GM19468 (cell line): ENCODE measurements around the gene SCRT2.

Experiments used
- ATAC-seq: cut with Tn5 transposase; IDR thresholded peaks from one replicate; pipeline ENCODE4 v1.9.1; 2021; ENCODE audit warnings: mild to moderate bottlenecking, moderate library complexity, moderate number of reproducible peaks; ENCODE audit not compliant: unreplicated experiment; ENCODE audit errors: extremely low read depth

SCRT2 gene

DNA sequence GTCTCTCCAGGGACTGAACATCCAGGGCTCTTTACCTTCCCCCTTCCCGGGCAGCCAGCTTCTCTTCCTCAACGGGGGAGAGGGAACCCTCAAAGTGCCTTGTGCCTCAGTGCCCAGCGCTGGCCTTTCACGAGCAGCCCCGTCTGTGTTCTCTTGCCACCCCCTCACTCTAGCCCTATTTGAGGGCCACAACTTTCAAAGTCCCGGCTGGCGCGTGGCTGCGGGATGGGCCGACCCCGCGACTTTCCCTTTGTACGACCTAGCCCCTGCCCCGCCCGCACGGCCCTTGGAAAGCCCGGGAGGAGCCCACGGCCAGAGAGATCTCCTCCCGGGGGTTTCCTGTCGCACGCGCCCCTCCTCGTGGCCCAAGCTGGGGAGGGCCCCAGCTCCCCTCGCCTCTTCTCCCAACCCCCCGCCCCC is 559 bp downstream of the SCRT2 start:
- ATAC-seq: no peak

DNA sequence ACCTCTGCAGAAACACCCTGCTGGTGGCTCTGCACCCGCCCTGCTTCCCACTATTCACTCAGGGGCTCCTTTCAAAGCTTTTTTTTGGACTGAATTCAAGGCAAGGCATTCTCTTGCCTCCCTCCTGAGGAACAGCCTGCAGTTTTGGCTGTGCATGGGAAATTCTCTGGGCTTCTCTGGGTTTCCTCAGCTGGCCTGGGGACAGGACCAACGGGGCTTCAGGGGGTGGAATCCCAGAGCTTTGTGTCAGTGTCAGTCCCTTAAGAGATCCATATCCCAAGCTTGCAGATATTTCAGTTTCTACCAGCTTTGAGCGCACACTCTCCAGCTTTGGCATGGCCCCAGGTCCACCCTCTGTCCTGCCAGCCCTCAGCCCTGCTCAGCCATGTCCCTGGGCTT is 2.0 kb downstream of the SCRT2 start:
- no peak for ATAC-seq

DNA sequence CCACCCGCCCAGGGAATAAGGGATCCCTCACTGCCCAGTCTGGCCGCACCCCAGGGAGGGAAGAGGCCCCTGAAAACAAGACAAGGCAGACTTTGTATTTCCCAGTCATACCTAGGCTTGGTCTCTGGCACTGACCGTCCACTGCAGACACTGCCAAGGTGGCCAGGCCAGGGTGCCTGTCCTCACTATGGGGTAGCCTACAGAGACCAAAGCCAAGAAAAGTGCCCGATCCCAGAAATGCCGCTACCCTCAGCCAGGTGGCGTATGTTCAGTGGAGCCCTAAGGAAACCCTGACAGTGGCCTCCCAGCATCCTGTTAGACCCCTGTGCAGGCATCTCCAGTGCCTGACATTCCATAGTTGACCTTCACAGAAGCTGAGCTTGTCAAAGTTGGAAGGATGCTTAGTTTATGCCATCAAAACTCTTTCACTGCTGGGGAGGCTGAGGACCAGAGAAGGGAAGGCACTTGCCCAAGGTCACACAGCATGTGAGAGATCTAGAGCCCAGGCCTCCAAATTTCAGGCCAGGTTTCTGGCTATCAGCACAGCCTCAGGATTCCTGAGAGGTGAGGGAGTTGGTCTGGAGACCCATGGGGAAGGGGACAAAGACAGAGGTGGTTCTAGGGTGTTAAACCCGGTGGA is 2.5 kb downstream of the SCRT2 start:
- no peak for ATAC-seq

DNA sequence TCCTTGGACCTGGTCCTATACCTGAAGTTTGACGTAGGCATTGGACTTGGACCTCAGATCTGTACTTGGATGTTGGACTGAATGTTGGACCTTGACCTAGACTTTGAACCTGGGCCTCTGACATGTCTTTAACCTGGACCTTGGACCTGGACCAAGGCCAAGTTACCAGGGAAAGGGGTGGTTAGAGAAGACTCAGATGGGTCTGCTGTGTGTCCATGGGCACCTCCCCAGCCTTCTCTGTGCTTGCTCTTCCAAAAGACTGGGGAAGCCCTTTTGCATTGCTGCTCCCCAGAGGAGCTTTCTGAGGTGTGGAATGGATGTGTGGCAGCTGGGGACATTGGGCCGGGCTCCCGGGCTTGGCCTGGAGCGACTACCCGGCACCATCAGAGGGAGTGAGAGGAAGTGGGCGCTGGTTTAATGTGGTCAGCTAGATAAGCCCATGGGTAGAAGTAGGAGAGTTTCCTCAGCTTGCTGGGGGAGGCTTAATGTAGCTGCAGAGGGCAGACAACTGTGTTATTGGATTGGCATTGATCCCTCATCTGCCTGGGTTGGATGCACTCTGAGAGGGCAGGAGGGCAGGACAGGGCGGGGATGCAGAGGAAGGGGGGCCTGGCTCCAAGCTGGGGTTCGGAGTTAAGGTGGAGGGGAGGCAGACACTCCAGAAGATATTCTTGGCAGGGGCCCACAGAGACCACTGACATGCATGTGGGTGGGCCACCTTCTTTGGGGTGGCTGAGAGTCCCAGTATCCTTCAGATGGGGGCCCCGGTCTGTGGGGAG is 4.2 kb downstream of the SCRT2 start:
- no peak for ATAC-seq

DNA sequence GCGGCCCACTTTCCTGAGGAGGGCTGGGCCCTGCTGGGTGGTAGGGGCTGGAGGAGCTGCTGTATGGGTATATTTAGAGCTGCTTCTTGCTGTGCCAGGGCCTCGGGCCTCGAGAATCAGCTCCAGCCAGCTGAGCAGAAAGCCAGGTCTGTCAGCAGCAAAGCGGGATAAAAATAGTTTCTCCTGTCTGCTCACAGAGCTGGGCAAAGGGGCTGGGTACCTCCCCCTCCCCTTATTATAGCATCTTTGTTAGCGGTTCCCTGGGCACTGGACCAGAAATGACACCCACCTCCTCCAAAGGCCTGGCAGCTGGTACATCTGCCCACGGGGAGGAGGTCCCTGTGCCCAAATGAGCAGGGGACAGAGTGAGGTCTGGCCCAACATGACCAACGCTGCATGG is 6.0 kb downstream of the SCRT2 start:
- no peak for ATAC-seq

DNA sequence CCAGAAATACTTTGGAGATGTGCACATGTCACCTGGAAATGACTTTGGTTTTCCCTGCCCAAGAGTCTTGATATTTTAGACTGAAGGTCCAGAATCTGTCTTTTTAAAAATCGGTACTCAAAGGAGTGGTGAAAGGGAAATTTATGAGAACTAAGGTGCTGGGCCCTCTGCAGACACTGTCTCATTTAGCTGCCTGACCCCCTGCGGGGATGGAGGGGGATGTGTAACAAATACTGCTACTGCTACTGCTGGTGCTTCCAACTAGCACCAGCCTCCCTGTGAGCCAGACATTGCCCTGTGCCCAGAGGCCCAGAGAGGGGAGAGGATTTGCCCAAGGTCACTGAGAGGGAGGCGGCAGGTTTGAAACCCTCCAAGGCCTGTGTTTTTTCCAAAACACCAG is 7.0 kb downstream of the SCRT2 start:
- ATAC-seq: no peak

DNA sequence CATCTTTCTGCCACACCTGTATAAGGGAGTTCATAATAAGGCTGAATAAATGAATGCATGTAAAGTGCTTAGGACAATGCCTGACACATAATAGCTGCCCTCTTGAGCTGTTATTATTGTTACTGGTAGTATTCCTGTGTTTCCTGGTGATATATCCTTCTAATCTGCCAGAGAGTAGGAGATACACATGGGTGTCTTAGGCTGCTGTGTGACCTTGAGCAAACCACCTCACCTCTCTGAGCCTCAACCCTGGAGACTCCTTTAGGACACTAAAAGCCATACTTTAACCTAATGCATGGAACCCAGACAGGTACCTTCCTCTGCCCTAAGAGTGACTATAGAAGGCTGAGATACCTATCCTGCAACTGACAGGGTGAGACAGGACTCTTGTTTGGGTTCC is 7.6 kb downstream of the SCRT2 start:
- no peak for ATAC-seq

DNA sequence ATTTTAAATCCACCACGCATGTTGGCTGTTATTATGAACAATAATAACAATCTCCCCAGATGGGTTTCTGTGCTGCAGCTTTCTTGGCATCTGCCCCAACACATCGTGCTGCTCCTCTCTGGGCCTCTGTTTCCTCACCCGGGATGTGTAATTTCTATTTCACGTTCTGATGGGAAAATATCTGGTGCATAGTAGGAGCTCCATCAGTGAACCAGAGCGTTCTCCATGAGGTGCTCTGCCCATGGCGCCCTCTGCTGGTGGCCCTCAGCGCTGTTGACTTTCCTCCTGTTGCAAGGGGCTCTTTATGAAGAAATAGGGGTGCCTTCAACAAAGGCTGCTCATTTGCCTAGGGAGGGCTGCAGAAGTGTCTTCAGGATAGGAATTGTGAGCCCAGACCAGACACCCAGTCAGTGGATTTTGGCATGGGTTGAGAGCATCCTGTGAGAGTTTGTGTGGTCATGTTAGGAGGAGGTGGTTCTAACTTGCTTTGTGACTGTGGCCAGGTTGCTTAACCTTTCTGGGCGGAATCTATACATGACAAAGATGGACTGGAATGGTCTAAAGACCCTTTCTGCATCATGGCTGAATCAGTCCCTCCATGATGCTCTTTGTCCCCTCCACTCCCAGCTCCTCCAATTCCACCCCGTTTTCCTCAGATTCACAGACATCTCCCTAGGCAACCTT is 8.1 kb downstream of the SCRT2 start:
- no peak for ATAC-seq

DNA sequence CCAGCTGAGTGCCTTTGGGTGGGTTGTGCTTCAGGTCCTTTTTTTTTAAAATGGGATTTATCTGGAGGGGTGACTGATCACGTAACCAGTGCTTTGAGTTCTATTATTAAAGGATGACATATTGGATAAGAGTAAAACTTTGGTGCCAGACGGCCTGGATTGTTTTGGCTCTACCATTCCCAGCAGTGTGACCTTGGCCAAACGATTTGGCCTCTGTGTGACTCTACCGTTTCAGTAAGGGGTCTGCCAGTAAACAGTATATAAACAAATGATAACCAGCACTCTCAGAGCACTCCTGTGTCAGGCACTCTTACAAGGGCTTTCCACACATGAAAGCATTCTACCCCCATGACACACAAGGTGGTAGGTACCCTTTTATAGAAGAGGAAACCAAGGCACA is 8.7 kb downstream of the SCRT2 start:
- no peak for ATAC-seq

DNA sequence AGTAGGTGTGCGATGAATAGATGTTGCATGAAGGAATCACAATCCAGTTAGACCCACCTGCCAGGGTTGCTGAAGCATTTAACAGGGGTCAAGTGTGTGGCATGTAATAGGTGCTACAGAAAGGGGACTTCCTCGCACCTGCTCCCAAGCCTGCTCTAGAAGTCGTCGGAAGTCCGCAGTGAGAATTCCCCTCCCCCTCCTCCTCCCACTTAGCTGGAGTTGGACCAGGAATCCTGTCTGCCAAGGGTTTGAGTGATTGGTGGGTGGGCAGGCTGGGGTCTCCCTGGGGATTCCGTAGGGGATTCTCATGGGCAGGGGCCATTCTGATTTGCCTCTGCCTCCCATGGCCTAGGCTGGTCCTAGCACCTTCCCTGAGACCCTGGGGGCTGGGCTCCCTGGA is 10.3 kb downstream of the SCRT2 start:
- ATAC-seq: no peak

DNA sequence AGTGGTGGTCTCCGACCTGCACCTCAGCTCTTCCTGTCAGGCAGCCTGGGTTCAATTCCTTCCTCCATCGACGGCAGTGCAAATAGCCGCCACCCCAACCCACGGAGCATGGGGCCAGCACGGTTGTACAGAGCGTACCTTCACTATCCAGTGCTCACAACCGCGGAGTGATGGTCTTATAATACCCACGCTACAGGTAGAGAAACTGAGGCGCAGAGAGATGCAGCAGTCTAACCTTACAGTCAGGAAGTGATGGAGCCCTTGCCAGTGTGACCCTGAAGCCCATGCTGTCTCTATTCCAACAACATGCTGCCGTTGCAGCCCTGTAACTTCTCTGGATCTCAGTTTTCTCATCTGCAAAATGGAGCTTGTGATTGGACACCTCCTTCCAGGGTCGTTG is 11.0 kb downstream of the SCRT2 start:
- no peak for ATAC-seq

DNA sequence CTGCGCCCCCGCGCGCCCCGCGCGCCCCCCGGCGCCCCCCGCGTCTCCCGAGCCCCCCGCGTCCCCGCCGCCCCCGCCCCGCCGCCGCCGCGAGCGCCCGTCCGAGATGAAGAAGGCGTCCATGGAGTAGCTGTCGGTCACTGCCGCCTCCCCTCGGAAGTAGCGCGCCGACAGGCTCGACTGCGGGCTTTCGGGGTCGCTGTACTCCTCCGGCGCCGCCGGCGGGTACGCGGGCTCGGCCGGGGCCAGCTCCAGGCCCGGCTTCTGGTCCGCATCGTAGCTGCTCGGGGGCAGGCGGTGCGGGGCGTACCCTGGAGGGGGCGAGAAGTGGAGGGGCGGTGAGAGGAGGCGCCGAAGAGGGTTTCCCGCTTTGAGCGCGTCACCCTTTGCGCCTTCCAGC is 11.5 kb downstream of the SCRT2 start:
- no peak for ATAC-seq

DNA sequence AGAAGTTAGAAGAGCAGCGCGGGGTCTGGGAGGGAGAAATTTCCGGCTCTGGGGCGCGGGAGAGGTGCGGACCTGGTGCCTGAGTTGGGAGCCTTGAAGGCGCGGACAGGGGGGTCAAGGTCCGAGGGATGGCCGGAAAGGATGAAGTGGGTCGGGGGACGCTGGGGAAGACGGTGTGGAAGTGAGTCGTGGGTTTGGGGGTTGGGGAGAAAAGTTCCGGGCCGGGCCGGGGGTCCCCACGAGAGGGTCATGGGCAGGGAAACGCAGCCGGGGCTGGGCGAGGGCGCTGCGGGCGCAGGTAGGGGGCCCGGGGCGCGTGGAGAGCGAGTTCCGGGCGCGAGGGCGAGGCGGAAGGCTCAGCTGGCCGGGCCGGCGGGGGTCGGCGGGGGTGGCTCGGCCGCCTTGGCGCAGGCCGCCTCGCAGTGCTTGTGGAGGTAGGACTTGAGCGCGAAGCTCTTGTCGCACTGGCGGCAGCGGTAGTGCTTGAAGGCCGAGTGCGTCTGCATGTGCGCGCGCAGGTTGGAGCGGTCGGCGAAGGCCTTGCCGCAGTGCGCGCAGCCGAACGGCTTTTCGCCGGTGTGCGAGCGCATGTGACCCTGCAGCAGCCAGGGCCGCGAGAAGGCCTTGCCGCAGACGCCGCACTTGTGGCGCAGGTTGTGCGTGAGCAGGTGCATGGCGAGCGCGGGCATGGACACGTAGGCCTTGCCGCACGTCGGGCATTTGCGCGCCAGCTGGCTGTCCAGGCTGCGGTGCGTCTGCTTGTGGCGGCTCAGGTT is 12.1 kb downstream of the SCRT2 start:
- no peak for ATAC-seq

DNA sequence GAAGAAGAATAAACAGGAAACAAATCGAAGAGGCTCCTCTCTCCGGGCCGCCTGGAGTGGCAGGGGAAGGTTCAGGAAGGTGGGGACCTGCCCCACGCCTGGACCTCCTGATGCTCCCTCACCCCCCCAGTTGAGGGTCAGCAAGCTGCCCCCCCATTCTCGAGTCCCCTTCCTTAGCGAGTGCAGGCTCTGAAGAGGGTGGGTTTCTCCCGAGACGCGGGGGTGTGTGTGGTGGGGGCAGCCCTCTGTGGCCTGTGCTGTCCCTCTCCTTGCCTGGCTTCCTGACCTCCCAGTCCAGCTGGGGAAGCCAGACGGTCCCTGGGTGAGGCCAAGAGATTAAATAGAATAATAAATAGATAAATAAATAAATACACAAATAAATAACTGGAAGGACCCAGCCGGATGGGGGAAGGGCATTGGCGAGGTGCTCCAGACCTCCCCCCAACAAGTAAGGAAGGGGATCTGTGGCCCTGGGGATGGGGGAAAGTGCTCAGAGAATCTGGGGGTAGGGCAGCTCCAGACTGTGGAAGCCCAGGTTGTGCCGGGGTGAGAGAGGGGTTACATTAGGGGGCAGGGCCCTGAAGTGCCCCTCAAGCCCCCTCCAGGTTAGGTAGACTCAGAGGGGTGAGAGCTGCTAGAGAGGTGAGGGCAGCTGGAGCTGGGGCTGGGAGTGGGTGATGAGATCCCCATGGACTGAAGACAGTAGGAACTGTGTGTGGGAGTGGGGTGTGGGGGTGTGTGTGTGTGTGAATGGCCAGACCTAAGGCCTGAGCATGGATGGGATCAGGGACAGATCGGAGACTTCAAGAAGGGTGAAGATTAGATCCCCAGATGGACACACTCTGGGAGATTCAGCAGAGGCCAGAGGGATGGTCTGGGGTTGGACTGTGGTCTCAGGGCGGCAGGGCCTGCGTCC is 13.1 kb downstream of the SCRT2 start:
- ATAC-seq: no peak

DNA sequence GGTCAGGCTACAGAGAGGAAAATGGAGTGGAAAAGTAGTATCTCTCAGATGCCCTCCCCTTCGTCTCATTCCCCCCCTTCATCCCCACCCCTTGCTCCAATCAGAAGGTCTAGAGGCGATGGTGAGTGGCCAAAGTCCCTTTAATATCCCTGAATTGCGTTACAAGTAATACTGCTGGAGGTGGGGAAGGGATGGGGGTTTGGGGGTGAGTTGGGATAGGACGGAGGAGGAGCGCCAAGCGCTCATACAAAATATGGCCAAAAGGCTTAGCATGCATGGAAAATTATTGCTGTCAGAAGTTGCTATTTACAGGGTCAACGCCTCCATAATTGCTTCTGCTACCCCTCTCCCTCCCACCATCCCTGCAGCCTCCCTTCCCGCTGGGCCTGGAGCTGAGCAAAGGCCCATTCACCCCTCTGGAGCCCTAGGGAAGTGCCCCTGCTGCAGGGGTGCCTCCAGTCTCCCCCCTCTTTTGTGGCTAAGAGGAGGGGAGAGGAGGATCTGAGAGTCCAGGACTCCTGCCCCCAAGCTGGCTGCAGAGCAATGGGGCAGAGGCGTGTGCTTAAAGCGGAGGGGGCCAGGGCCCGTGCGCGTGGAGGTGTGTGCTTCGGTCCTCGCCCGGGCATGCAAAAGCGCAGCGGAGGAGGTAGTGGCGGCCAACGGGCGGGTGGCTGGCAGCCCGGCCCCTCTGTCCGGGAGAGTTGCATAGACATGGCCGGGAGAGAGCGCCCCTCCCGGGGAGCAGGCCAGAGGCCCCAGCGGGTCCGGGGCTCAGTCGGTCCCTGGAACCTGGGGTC is 13.9 kb downstream of the SCRT2 start:
- no peak for ATAC-seq

DNA sequence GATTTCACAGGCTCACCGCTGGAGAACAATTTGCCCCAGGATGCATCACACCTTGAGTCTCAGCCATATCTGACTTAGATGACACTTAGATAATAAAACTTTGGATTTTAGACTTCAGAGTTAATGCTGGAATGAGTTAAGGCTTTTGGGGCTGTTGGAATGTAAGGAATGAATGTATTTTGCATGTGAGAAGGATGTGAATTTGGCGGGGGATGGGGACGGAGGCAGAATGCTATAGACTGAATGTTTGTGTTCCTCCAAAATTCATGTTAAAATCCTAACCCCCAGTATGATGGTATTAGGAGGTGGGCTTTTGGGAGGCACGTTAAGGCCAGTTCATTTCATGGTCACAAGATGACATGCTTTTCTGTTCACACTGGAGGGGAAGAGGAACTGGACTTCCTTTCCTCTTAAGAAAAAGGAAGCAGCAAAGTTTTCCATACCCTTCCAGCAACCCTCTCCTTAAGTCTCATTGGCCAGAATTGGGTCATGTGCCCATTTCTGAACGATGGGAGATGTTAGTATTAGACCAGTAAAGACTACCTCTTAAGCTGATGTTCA is 16.8 kb downstream of the SCRT2 start:
- ATAC-seq: no peak

DNA sequence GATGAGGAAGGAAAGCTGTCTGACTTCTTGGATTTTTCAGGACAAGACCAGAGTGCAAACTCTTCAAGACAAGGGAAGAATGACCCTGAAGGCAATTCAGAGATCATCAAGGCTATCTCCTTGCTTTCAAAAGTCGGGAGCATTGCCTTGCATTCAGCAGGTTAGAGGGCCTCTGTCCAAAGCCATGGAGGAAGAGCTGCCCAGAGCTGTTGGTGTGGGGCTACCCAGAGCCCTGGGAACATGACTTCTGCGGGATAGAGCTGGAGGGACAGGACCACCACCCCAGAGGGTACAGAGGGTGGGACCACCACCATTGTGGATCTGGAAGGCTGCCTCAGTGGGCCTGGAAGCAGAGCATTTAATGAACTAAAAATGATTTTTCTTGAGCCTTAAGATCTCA is 17.4 kb downstream of the SCRT2 start:
- no peak for ATAC-seq

DNA sequence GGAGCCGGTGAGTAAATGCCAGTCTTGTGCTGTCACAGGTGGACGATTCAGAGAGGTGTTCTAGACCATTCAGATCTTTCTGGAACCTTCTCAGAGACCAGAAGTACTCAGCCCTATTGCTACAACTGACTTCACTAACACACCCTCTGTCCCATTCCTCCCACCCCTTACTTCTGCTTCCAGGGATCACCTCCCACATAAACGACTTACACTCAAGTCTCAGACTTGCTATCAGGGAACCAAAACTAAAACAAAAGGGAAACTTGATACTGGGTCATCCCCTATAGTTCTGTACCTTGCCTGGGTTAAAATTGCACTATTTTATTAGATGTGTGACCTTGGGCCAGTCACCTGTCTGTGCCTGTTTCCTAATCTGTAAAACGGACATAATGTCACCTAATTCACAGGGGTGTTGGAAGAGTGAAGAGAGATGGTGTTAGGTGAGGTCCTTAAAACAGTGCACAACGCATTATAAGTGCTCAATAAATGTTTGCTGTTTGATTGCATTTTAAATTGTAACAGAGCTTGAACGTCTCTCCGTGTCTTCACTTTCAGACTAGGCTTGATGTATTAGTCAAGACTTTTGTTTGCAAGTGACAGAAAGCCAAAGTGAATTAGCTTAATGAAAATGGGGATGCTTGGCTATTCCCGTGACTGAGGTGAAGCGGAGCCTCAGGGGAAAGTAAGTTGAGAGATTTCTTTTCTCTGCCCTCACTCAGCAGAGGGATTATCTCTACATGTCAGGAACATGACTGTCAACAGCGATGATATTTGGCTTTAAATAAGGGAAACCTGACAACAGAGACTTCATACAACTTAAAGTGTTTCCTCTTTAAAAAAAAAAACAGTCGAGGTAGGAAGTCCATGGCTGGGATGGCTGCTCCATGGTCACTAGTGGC is 19.6 kb downstream of the SCRT2 start:
- no peak for ATAC-seq
